ENCODE data around the gene COMP. TPM values are rescaled to one million over a fixed set of nuclear protein-coding genes. Genes with fewer than 3 reads are reported as not detected.
A peak's percentile ranks its signal among the peaks of the same experiment; 100 is the strongest.

The COMP gene
- total RNA-seq, 2 donors from 2014 or later: not detected

GRCh38 chr19:18772620-18773587 is 18.2 kb downstream of the COMP start:
- no peaks in the 10 kb centered on the region for H3K9me3 Mint-ChIP-seq
- no peaks in the 10 kb centered on the region for H3K36me3 Mint-ChIP-seq (ENCODE audit: low read depth)
- no peaks in the 10 kb centered on the region for H3K4me1 Mint-ChIP-seq
- no peak for ATAC-seq (replicated peaks)
- H3K27me3 Mint-ChIP-seq: no peaks in the 10 kb centered on the region
- H3K4me3 Mint-ChIP-seq: no peak overlapping the region
- H3K27ac Mint-ChIP-seq: no peak overlapping the region

GRCh38 chr19:18771328-18772242 is 19.5 kb downstream of the COMP start:
- no peaks in the 10 kb centered on the region for H3K27me3 Mint-ChIP-seq
- H3K4me3 Mint-ChIP-seq: no peak overlapping the region
- no peak for ATAC-seq (replicated peaks)
- no peaks in the 10 kb centered on the region for H3K9me3 Mint-ChIP-seq
- no peaks in the 10 kb centered on the region for H3K36me3 Mint-ChIP-seq (ENCODE audit: low read depth)
- no peak overlapping the region for H3K27ac Mint-ChIP-seq
- H3K4me1 Mint-ChIP-seq: no peaks in the 10 kb centered on the region

- H3K27ac Mint-ChIP-seq: no peak overlapping the region
- no peaks in the 10 kb centered on the region for H3K27me3 Mint-ChIP-seq
- ATAC-seq (replicated peaks): peak; percentile 30
- no peaks in the 10 kb centered on the region for H3K4me1 Mint-ChIP-seq
- no peak overlapping the region for H3K4me3 Mint-ChIP-seq
- H3K36me3 Mint-ChIP-seq (ENCODE audit: low read depth): no peaks in the 10 kb centered on the region
- no peaks in the 10 kb centered on the region for H3K9me3 Mint-ChIP-seq
Measured at GRCh38 chr19:18770663-18771327, 20.3 kb downstream of the COMP start.

- H3K4me3 Mint-ChIP-seq: no peak overlapping the region
- no peaks in the 10 kb centered on the region for H3K9me3 Mint-ChIP-seq
Measured at GRCh38 chr19:18769989-18770528, 21.0 kb downstream of the COMP start.

GRCh38 chr19:18768997-18769891 is 21.9 kb downstream of the COMP start:
- Mint-ChIP-seq H3K36me3 (ENCODE audit: low read depth) (no peaks in the 10 kb centered on the region), H3K4me1 (no peaks in the 10 kb centered on the region), H3K27ac (no peak overlapping the region), H3K9me3 (no peaks in the 10 kb centered on the region), H3K27me3 (no peaks in the 10 kb centered on the region), H3K4me3 (no peak overlapping the region)
- no peak for ATAC-seq (replicated peaks)

More at GRCh38 chr19:18769989-18770528, 21.0 kb downstream of the COMP start:
- H3K36me3 Mint-ChIP-seq (ENCODE audit: low read depth): no peaks in the 10 kb centered on the region
- ATAC-seq (replicated peaks): no peak
- H3K27me3 Mint-ChIP-seq: no peaks in the 10 kb centered on the region
- no peak overlapping the region for H3K27ac Mint-ChIP-seq
- H3K4me1 Mint-ChIP-seq: no peaks in the 10 kb centered on the region

- ATAC-seq (replicated peaks): no peak
- Mint-ChIP-seq H3K27me3 (no peaks in the 10 kb centered on the region), H3K9me3 (no peaks in the 10 kb centered on the region), H3K36me3 (ENCODE audit: low read depth) (no peaks in the 10 kb centered on the region), H3K4me1 (no peaks in the 10 kb centered on the region), H3K4me3 (no peak overlapping the region), H3K27ac (no peak overlapping the region)
Measured at GRCh38 chr19:18768046-18768771, 22.9 kb downstream of the COMP start.

GRCh38 chr19:18765224-18765623 is 25.9 kb downstream of the COMP start:
- Mint-ChIP-seq H3K36me3 (ENCODE audit: low read depth) (no peaks in the 10 kb centered on the region), H3K27ac (no peak overlapping the region), H3K4me1 (no peaks in the 10 kb centered on the region), H3K4me3 (no peak overlapping the region), H3K27me3 (no peaks in the 10 kb centered on the region), H3K9me3 (no peaks in the 10 kb centered on the region)
- ATAC-seq (replicated peaks): no peak

GRCh38 chr19:18764591-18765051 is 26.5 kb downstream of the COMP start:
- Mint-ChIP-seq H3K27me3 (no peaks in the 10 kb centered on the region), H3K9me3 (no peaks in the 10 kb centered on the region), H3K36me3 (ENCODE audit: low read depth) (no peaks in the 10 kb centered on the region), H3K4me1 (no peaks in the 10 kb centered on the region), H3K27ac (no peak overlapping the region), H3K4me3 (no peak overlapping the region)
- ATAC-seq (replicated peaks): no peak

GRCh38 chr19:18763674-18764590 is 27.2 kb downstream of the COMP start:
- no peaks in the 10 kb centered on the region for H3K4me1 Mint-ChIP-seq
- no peaks in the 10 kb centered on the region for H3K27me3 Mint-ChIP-seq
- H3K36me3 Mint-ChIP-seq (ENCODE audit: low read depth): no peaks in the 10 kb centered on the region
- ATAC-seq (replicated peaks): no peak
- H3K4me3 Mint-ChIP-seq: no peak overlapping the region
- H3K9me3 Mint-ChIP-seq: no peaks in the 10 kb centered on the region
- H3K27ac Mint-ChIP-seq: no peak overlapping the region

- Mint-ChIP-seq H3K27me3 (no peaks in the 10 kb centered on the region), H3K9me3 (no peaks in the 10 kb centered on the region), H3K27ac (no peak overlapping the region), H3K4me3 (no peak overlapping the region), H3K36me3 (ENCODE audit: low read depth) (no peaks in the 10 kb centered on the region), H3K4me1 (no peaks in the 10 kb centered on the region)
- no peak for ATAC-seq (replicated peaks)
Measured at GRCh38 chr19:18762125-18763023, 28.7 kb downstream of the COMP start.

GRCh38 chr19:18761531-18762110 is 29.5 kb downstream of the COMP start:
- no peak for ATAC-seq (replicated peaks)
- H3K4me3 Mint-ChIP-seq: no peak overlapping the region
- H3K36me3 Mint-ChIP-seq (ENCODE audit: low read depth): no peaks in the 10 kb centered on the region
- no peaks in the 10 kb centered on the region for H3K9me3 Mint-ChIP-seq
- H3K27ac Mint-ChIP-seq: no peak overlapping the region
- no peaks in the 10 kb centered on the region for H3K27me3 Mint-ChIP-seq
- H3K4me1 Mint-ChIP-seq: no peaks in the 10 kb centered on the region
